ENCODE measurements around the gene NKX2-1. TPM values are rescaled to one million over a fixed set of nuclear protein-coding genes. Genes with fewer than 3 reads are reported as not detected.

NKX2-1 gene
- total RNA-seq, 1 experiment from 2014 or later = not detected

- no peak overlapping the region for H3K27ac ChIP-seq (ENCODE audit: low read depth, low read length, poor library complexity, severe bottlenecking)
- no peaks in the 10 kb centered on the region for H3K4me1 ChIP-seq (ENCODE audit: insufficient read depth, low read length, poor library complexity, severe bottlenecking)
- H3K4me3 ChIP-seq (ENCODE audit: low read depth, low read length, poor library complexity, severe bottlenecking) = no peak overlapping the region
- ChIA-PET POLR2A (ENCODE audit: low non-redundant PET) (no interaction called here), CTCF (interaction anchor here (0.5 kb wide), 1 partner anchor 53 kb away, joined by 6 read pairs; no protein-coding TSS in a partner anchor)
- TF ChIP-seq EZH2 (IDR thresholded peaks at IDR 0.05; ENCODE audit: borderline replicate concordance, low read depth, low read length, poor library complexity, severe bottlenecking) = no peak
- no peak for TF ChIP-seq CTCF (conservative IDR thresholded peaks at IDR 0.05; ENCODE audit: low read depth, low read length)
- no TSS peak for BruUV-seq (replicated peaks)
- DNase-seq (ENCODE audit: low spot score) = no peak
- intact Hi-C loops (cut with micrococcal nuclease; ENCODE audit: unreplicated experiment) = no loop called here
- H3K9me3 ChIP-seq (ENCODE audit: low read depth, low read length, poor library complexity, severe bottlenecking) = no peaks in the 10 kb centered on the region
- peaks cover 100% of the 10 kb centered on the region for H3K27me3 ChIP-seq (replicated peaks; ENCODE audit: insufficient read depth, low read depth, low read length, poor library complexity)
- H3K36me3 ChIP-seq (ENCODE audit: insufficient read depth, low read length, poor library complexity, severe bottlenecking) = no peaks in the 10 kb centered on the region
These were observed 9.8 kb downstream of the NKX2-1 start for GRCh38 chr14:36510078-36510799.

GRCh38 chr14:36509069-36509917 lies 10.7 kb downstream of the NKX2-1 start:
- no peak for DNase-seq (ENCODE audit: low spot score)
- no peaks in the 10 kb centered on the region for H3K4me1 ChIP-seq (ENCODE audit: insufficient read depth, low read length, poor library complexity, severe bottlenecking)
- H3K36me3 ChIP-seq (ENCODE audit: insufficient read depth, low read length, poor library complexity, severe bottlenecking) = no peaks in the 10 kb centered on the region
- H3K27ac ChIP-seq (ENCODE audit: low read depth, low read length, poor library complexity, severe bottlenecking) = no peak overlapping the region
- no TSS peak for BruUV-seq (replicated peaks)
- TF ChIP-seq EZH2 (IDR thresholded peaks at IDR 0.05; ENCODE audit: borderline replicate concordance, low read depth, low read length, poor library complexity, severe bottlenecking) (no peak), CTCF (conservative IDR thresholded peaks at IDR 0.05; ENCODE audit: low read depth, low read length) (no peak)
- H3K9me3 ChIP-seq (ENCODE audit: low read depth, low read length, poor library complexity, severe bottlenecking) = no peaks in the 10 kb centered on the region
- intact Hi-C loops (cut with micrococcal nuclease; ENCODE audit: unreplicated experiment) = no loop called here
- peaks cover 100% of the 10 kb centered on the region for H3K27me3 ChIP-seq (replicated peaks; ENCODE audit: insufficient read depth, low read depth, low read length, poor library complexity)
- POLR2A ChIA-PET (ENCODE audit: low non-redundant PET) = no interaction called here
- CTCF ChIA-PET = interaction anchor here (0.5 kb wide), 1 partner anchor 54 kb away, joined by 6 read pairs; no protein-coding TSS in a partner anchor
- no peak overlapping the region for H3K4me3 ChIP-seq (ENCODE audit: low read depth, low read length, poor library complexity, severe bottlenecking)

DNA sequence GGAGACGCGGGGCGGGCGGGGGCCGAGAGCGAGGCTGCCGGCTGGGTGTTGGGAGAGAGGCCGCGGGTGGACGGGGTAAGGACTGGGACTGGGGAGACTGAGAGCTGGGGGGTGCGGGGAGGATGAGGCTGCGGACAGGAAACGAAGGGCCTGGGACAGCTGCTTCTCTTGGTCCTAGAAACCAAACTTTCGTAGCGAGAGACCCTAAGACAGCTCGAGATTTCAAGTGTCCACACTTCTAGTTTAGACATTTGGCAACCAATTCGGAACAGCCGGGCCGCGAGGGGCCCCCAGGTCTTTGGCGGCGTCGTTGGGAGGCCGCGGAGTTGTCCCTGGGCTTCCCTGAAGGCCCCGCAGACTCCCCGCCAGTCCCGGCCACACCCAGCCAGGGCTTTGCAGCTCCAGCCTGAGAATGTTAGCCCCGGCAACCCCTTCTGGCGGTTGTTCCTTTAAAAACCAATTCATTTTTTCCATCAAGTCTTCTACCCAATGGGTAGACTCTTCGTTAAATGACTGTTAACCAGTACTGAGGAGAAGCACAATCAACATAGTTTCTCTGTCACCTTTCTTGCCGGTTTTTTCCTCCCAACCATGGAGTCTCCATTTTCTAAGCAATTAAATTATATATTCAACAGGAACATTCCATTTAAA lies 11.5 kb downstream of the NKX2-1 start:
- BruUV-seq (replicated peaks) = no TSS peak
- no peak for DNase-seq (ENCODE audit: low spot score)
- no peak for TF ChIP-seq CTCF (conservative IDR thresholded peaks at IDR 0.05; ENCODE audit: low read depth, low read length)
- TF ChIP-seq EZH2 (IDR thresholded peaks at IDR 0.05; ENCODE audit: borderline replicate concordance, low read depth, low read length, poor library complexity, severe bottlenecking) = peak; percentile 66
- ChIA-PET CTCF (no interaction called here), POLR2A (ENCODE audit: low non-redundant PET) (no interaction called here)
- Histone ChIP-seq H3K36me3 (ENCODE audit: insufficient read depth, low read length, poor library complexity, severe bottlenecking) (no peaks in the 10 kb centered on the region), H3K4me1 (ENCODE audit: insufficient read depth, low read length, poor library complexity, severe bottlenecking) (no peaks in the 10 kb centered on the region), H3K4me3 (ENCODE audit: low read depth, low read length, poor library complexity, severe bottlenecking) (no peak overlapping the region), H3K9me3 (ENCODE audit: low read depth, low read length, poor library complexity, severe bottlenecking) (no peaks in the 10 kb centered on the region), H3K27ac (ENCODE audit: low read depth, low read length, poor library complexity, severe bottlenecking) (no peak overlapping the region), H3K27me3 (replicated peaks; ENCODE audit: insufficient read depth, low read depth, low read length, poor library complexity) (peaks cover 100% of the 10 kb centered on the region)
- intact Hi-C loops (cut with micrococcal nuclease; ENCODE audit: unreplicated experiment) = no loop called here
